MM.1S (cell line): ENCODE data around the gene RALGAPA2.

Experiments used
- DNase-seq: peaks from one replicate; pipeline ENCODE4 v3.0.0-alpha.2; 2015
- H2AFZ ChIP-seq: fragments of 300-600 bp; sonication (generic); 2 replicates; pipeline ENCODE4 v1.6.0; 2016; ENCODE audit warnings: antibody characterized with exemption, low read length
- H3F3A ChIP-seq: fragments of 300-600 bp; sonication (generic); 2 replicates; pipeline ENCODE4 v1.6.1; 2016; ENCODE audit warnings: mild to moderate bottlenecking, antibody characterized with exemption, low read length, moderate library complexity, mixed read lengths; ENCODE audit not compliant: insufficient read depth
- H3K27ac ChIP-seq: fragments of 300-600 bp; sonication (generic); 2 replicates; pipeline ENCODE4 v1.5.1; 2016; ENCODE audit warnings: mild to moderate bottlenecking, low read length
- H3K27me3 ChIP-seq: fragments of 300-600 bp; sonication (generic); replicated peaks from 2 replicates; pipeline ENCODE4 v1.6.0; 2016; ENCODE audit warnings: low read length; ENCODE audit not compliant: insufficient read depth
- H3K36me3 ChIP-seq: fragments of 300-600 bp; sonication (generic); replicated peaks from 2 replicates; pipeline ENCODE4 v1.6.1; 2016; ENCODE audit warnings: mild to moderate bottlenecking, low read length, mixed read lengths; ENCODE audit not compliant: insufficient read depth
- H3K4me1 ChIP-seq: fragments of 300-600 bp; sonication (generic); 2 replicates; pipeline ENCODE4 v1.6.1; 2016; ENCODE audit warnings: low read length, mixed read lengths
- H3K4me2 ChIP-seq: fragments of 300-600 bp; sonication (generic); 2 replicates; pipeline ENCODE4 v1.6.0; 2016; ENCODE audit warnings: low read depth, low read length
- H3K4me3 ChIP-seq: fragments of 300-600 bp; sonication (generic); 2 replicates; pipeline ENCODE4 v1.5.1; 2016; ENCODE audit warnings: low read length, mixed read lengths
- H3K79me2 ChIP-seq: fragments of 300-600 bp; sonication (generic); 2 replicates; pipeline ENCODE4 v1.6.1; 2016; ENCODE audit warnings: mixed run types, low read length, mixed read lengths
- H3K9ac ChIP-seq: fragments of 300-600 bp; sonication (generic); 2 replicates; pipeline ENCODE4 v1.6.1; 2016; ENCODE audit warnings: low read length, mixed read lengths
- H3K9me2 ChIP-seq: fragments of 300-600 bp; sonication (generic); replicated peaks from 2 replicates; pipeline ENCODE4 v1.6.1; 2016; ENCODE audit warnings: mild to moderate bottlenecking, low read length, mixed read lengths; ENCODE audit not compliant: insufficient read depth
- H3K9me3 ChIP-seq: fragments of 300-600 bp; sonication (generic); replicated peaks from 2 replicates; pipeline ENCODE4 v1.6.1; 2016; ENCODE audit warnings: mild to moderate bottlenecking, low read length, mixed read lengths; ENCODE audit not compliant: insufficient read depth
- H4K20me1 ChIP-seq: fragments of 300-600 bp; sonication (generic); 2 replicates; pipeline ENCODE4 v1.6.1; 2016; ENCODE audit warnings: mild to moderate bottlenecking, low read length, moderate library complexity, mixed read lengths; ENCODE audit not compliant: insufficient read depth
- EZH2 ChIP-seq: fragments of 300-600 bp; sonication (generic); optimal IDR thresholded peaks from 2 replicates; pipeline ENCODE3; 2017; ENCODE audit warnings: low read depth, mild to moderate bottlenecking, antibody characterized with exemption, low read length, mixed read lengths
- EZH2phosphoT487 ChIP-seq: fragments of 300-600 bp; sonication (generic); IDR thresholded peaks from 2 replicates; pipeline ENCODE4 v1.6.1; 2018; ENCODE audit warnings: antibody characterized with exemption, low read length
- TF ChIP-seq, protein P1 (sequence below): fragments of 300-600 bp; sonication (generic); IDR thresholded peaks from 2 replicates; pipeline ENCODE4 v1.5.1; 2016; ENCODE audit warnings: antibody characterized with exemption, low read length, mixed read lengths

RALGAPA2 gene

DNA sequence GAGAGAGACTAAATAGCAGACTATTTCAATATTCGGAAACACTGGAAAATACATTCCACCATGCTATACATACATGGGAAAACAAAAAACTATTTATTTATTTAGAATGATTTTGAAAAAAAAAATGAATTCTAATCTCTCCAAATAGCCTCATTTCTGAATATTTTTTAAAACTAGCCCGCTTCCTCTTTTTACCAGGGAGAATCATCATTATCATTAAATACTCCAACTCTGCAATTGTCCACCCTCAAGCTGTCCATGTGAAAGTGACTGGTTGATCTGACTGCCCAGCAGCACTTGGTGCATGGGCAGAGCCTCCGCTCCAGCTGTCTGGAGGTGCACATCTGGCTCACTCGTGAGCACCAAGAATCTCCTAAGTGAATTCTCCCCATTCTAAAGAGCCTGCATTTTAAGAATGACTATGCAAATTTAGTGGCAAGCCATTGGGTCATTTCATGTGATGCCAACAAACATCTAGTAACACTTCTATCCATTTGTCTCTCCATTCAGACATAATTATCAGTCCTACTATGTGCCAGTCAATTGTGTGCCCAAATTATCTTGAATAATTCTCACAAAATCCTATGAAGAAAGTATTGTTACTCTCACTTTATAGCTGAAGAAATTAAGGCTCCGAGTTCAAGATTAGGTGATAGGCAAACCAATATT is 279.7 kb downstream of the RALGAPA2 start:
- H3F3A ChIP-seq, result no peaks in the 10 kb centered on the region
- no peak overlapping the region for H3K27ac ChIP-seq
- TF ChIP-seq, protein P1, sequence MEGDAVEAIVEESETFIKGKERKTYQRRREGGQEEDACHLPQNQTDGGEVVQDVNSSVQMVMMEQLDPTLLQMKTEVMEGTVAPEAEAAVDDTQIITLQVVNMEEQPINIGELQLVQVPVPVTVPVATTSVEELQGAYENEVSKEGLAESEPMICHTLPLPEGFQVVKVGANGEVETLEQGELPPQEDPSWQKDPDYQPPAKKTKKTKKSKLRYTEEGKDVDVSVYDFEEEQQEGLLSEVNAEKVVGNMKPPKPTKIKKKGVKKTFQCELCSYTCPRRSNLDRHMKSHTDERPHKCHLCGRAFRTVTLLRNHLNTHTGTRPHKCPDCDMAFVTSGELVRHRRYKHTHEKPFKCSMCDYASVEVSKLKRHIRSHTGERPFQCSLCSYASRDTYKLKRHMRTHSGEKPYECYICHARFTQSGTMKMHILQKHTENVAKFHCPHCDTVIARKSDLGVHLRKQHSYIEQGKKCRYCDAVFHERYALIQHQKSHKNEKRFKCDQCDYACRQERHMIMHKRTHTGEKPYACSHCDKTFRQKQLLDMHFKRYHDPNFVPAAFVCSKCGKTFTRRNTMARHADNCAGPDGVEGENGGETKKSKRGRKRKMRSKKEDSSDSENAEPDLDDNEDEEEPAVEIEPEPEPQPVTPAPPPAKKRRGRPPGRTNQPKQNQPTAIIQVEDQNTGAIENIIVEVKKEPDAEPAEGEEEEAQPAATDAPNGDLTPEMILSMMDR, result no peak
- TF ChIP-seq EZH2phosphoT487 (no peak), EZH2 (no peak)
- no peaks in the 10 kb centered on the region for H3K79me2 ChIP-seq
- no peaks in the 10 kb centered on the region for H3K27me3 ChIP-seq
- H3K9ac ChIP-seq, result no peak overlapping the region
- H3K9me3 ChIP-seq, result no peaks in the 10 kb centered on the region
- no peaks in the 10 kb centered on the region for H3K36me3 ChIP-seq
- H3K9me2 ChIP-seq, result no peaks in the 10 kb centered on the region
- no peaks in the 10 kb centered on the region for H4K20me1 ChIP-seq
- no peak overlapping the region for H3K4me2 ChIP-seq
- no peak overlapping the region for H3K4me3 ChIP-seq
- no peaks in the 10 kb centered on the region for H3K4me1 ChIP-seq
- no peak for DNase-seq
- H2AFZ ChIP-seq, result no peak overlapping the region

DNA sequence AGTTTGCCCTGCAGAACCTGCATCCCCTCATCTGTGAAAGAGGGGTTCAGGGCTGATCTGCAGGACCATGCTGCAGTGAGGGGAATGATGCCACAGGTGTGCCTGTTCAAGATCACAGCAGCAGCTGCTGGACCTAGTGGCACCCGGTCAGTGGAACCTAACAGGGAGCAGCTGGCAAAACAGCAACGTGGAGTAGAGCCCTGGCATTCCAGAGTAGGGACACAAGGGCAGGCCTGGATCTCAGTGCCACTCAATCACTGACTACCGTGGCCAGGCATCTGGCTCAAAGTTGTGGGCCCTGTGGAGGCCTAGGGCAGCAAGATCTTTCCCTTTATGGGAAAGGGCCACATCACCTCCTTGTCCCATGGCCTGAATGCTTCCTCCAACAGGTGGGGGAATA is 282.4 kb downstream of the RALGAPA2 start:
- Histone ChIP-seq H3K27me3 (no peaks in the 10 kb centered on the region), H3K9me3 (no peaks in the 10 kb centered on the region), H3K27ac (no peak overlapping the region), H3F3A (no peaks in the 10 kb centered on the region), H3K9ac (no peak overlapping the region), H3K79me2 (no peaks in the 10 kb centered on the region), H3K4me2 (no peak overlapping the region), H3K4me1 (no peaks in the 10 kb centered on the region), H2AFZ (no peak overlapping the region), H3K4me3 (no peak overlapping the region), H3K36me3 (no peaks in the 10 kb centered on the region), H4K20me1 (no peaks in the 10 kb centered on the region), H3K9me2 (no peaks in the 10 kb centered on the region)
- TF ChIP-seq EZH2 (no peak), EZH2phosphoT487 (no peak)
- TF ChIP-seq, protein P1, result no peak
- no peak for DNase-seq

DNA sequence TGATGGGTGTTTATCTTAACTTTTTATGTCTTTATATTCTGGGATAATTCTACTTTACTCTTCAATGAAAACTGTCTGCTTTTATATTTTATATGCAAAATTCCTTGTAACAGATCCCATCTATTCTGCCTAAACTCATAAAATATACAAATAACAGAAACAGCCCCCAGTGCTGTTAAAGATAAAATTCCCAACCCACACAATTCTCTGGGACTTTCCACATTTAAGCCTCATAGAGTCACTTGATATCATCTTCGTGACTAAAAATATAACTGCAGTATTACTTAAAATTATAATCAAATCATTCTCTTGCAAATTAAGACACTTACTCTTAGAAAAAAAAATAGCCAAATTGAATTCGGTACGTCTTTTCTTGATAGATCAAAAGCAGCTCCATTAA is 284.4 kb downstream of the RALGAPA2 start:
- Histone ChIP-seq H3K9me3 (no peaks in the 10 kb centered on the region), H3K27me3 (no peaks in the 10 kb centered on the region), H4K20me1 (no peaks in the 10 kb centered on the region), H3K4me3 (no peak overlapping the region), H3K27ac (no peak overlapping the region), H3K4me2 (no peak overlapping the region), H3K79me2 (no peaks in the 10 kb centered on the region), H3K9ac (no peak overlapping the region), H3K36me3 (no peaks in the 10 kb centered on the region), H3F3A (no peaks in the 10 kb centered on the region), H3K4me1 (no peaks in the 10 kb centered on the region), H3K9me2 (no peaks in the 10 kb centered on the region), H2AFZ (no peak overlapping the region)
- no peak for DNase-seq
- TF ChIP-seq, protein P1, result no peak
- TF ChIP-seq EZH2, result no peak
- no peak for TF ChIP-seq EZH2phosphoT487
